ENCODE data around the gene CHST11. TPM values are rescaled to one million over a fixed set of nuclear protein-coding genes. Genes with fewer than 3 reads are reported as not detected.

The CHST11 gene
- total and polyA plus RNA-seq, 2 of the 4 experiments (the other 2 are of a cell fraction) = 1.4 to 2.7 TPM

- Histone ChIP-seq H3K27ac (ENCODE audit: insufficient read depth, low read length) (no peak overlapping the region), H3K4me2 (ENCODE audit: low read depth, low read length) (no peak overlapping the region), H3K79me1 (ENCODE audit: low read depth in 1 of 2, low read length in 2 of 2) (no peaks in the 10 kb centered on the region), H2BK5ac (ENCODE audit: low read depth, low read length, poor library complexity, severe bottlenecking) (no peak overlapping the region), H3K27me3 (ENCODE audit: control insufficient read depth, insufficient read depth, low read length) (peaks cover 9% of the 10 kb centered on the region), H3K4me1 (ENCODE audit: control insufficient read depth, insufficient read depth, low read length) (peaks cover 2% of the 10 kb centered on the region; the same call in 1 of the 2 replicates), H4K5ac (ENCODE audit: low read depth, low read length) (no peak overlapping the region), H2BK120ac (ENCODE audit: low read depth, low read length) (no peak overlapping the region), H3K14ac (replicated peaks; ENCODE audit: low read depth, low read length) (no peak overlapping the region), H3K4me3 (ENCODE audit: insufficient read depth, low read depth, low read length) (no peak overlapping the region), H3K9ac (ENCODE audit: low read depth, low read length) (no peak overlapping the region), H2BK20ac (ENCODE audit: low read depth, low read length) (no peak overlapping the region), H3K36me3 (ENCODE audit: control insufficient read depth, insufficient read depth, low read length) (no peaks in the 10 kb centered on the region), H3K9me3 (ENCODE audit: control insufficient read depth, insufficient read depth, low read length) (no peaks in the 10 kb centered on the region), H3K18ac (ENCODE audit: low read depth, low read length) (no peak overlapping the region), H2AFZ (replicated peaks; ENCODE audit: low read length, poor library complexity) (no peak overlapping the region), H3K4ac (ENCODE audit: low read depth, low read length) (no peak overlapping the region), H3K9me1 (ENCODE audit: insufficient read depth, low read length) (no peaks in the 10 kb centered on the region; the same call in 1 of the 2 replicates), H2AK9ac (replicated peaks; ENCODE audit: low read depth, low read length, poor library complexity) (no peak overlapping the region), H2BK15ac (ENCODE audit: low read depth, low read length) (no peak overlapping the region), H3K23ac (ENCODE audit: low read depth, low read length) (no peak overlapping the region), H4K20me1 (ENCODE audit: insufficient read depth, low read length) (no peaks in the 10 kb centered on the region), H4K91ac (ENCODE audit: insufficient read depth, low read depth, low read length) (no peak overlapping the region), H4K8ac (ENCODE audit: low read depth in 2 of 2, low read length in 2 of 2) (no peak overlapping the region), H3K56ac (ENCODE audit: extremely low read depth, insufficient read depth, low read length) (no peak overlapping the region), H2AK5ac (ENCODE audit: low read depth, low read length) (no peak overlapping the region)
- intact Hi-C loops (cut with micrococcal nuclease) = no loop called here
- WGBS, 2 experiments (ENCODE audit: extremely low coverage in 2 of 2, insufficient read length in 1 of 2) = no CpG with 5 or more reads among the region's 4 CpGs
- DNase-seq (no peak), ATAC-seq (ENCODE audit: low read depth) (no peak)
- BruUV-seq (replicated peaks) = no TSS peak
- POLR2A ChIA-PET (ENCODE audit: unreplicated experiment) = no interaction called here
- in situ Hi-C loops (cut with MboI; ENCODE audit: low sequenced_read_pairs) = no loop called here
- CTCF ChIA-PET = no interaction called here
- TF ChIP-seq MXI1 (IDR thresholded peaks at IDR 0.05; ENCODE audit: borderline replicate concordance, low read depth, low read length) = no peak
- TF ChIP-seq RFX5 (IDR thresholded peaks at IDR 0.05; ENCODE audit: low read depth, low read length) = no peak
- TF ChIP-seq CTCF (conservative IDR thresholded peaks at IDR 0.05; ENCODE audit: low read depth, low read length) = no peak
- no peak for TF ChIP-seq RCOR1 (IDR thresholded peaks at IDR 0.05; ENCODE audit: insufficient replicate concordance, low read length)
- no peak for TF ChIP-seq NFE2L2 (IDR thresholded peaks at IDR 0.05; ENCODE audit: low read depth, low read length)
- no peak for TF ChIP-seq MAFK (IDR thresholded peaks at IDR 0.05; ENCODE audit: low read depth, low read length)
- no peak for TF ChIP-seq ELK1 (IDR thresholded peaks at IDR 0.05; ENCODE audit: borderline replicate concordance, low read depth, low read length)
- no peak for TF ChIP-seq CEBPB (IDR thresholded peaks at IDR 0.05; ENCODE audit: low read depth, low read length)
- TF ChIP-seq FOS (IDR thresholded peaks at IDR 0.05; ENCODE audit: low read depth, low read length) = no peak
- no peak for TF ChIP-seq MAZ (IDR thresholded peaks at IDR 0.05; ENCODE audit: borderline replicate concordance, low read depth, low read length)
- TF ChIP-seq BHLHE40 (IDR thresholded peaks at IDR 0.05; ENCODE audit: low read depth, low read length) = no peak
- no peak for TF ChIP-seq RAD21 (IDR thresholded peaks at IDR 0.05; ENCODE audit: low read length)
- no peak for TF ChIP-seq CHD1 (IDR thresholded peaks at IDR 0.05; ENCODE audit: low read depth, low read length)
- TF ChIP-seq USF2 (IDR thresholded peaks at IDR 0.05; ENCODE audit: low read depth, low read length) = no peak
- dilution Hi-C loops (cut with HindIII; ENCODE audit: low sequenced_read_pairs, unreplicated experiment) = no loop called here
Observed at GRCh38 chr12:104499668-104500332, 43.1 kb downstream of the CHST11 start.
